Gastroesophageal sphincter (tissue), 4 donors: ENCODE results near the gene AFDN. TPM values are rescaled to one million over a fixed set of nuclear protein-coding genes. Genes with fewer than 3 reads are reported as not detected.

Experiments
- ATAC-seq: fragments of 150-250 bp; one replicate; pipeline ENCODE4 v1.9.1; 2016; ENCODE audit warnings: mild to moderate bottlenecking, moderate library complexity
- H3K27ac ChIP-seq, 4 donors: fragments of 200-600 bp; sonication (generic) in 3 of 4; 1 replicate in 3 of 4; 2 replicates in 1 of 4; pipeline ENCODE4 v1.5.1; 2016 to 2019
- H3K27me3 ChIP-seq: fragments of 200-600 bp; sonication (generic); one replicate; pipeline ENCODE4 v1.5.1; 2019
- H3K36me3 ChIP-seq, 2 donors: fragments of 200-600 bp; sonication (generic); one replicate each; pipeline ENCODE4 v1.5.1; 2019; ENCODE audit warnings: control low read depth in 1 of 2
- H3K4me1 ChIP-seq, 3 donors: fragments of 200-600 bp; sonication (generic); 1 replicate in 2 of 3; 2 replicates in 1 of 3; pipeline ENCODE4 v1.5.1; 2016 to 2019; ENCODE audit warnings: control low read depth in 2 of 3
- H3K4me3 ChIP-seq, 2 donors: fragments of 200-600 bp; sonication (generic); one replicate each; pipeline ENCODE4 v1.5.1; 2019; ENCODE audit warnings: mild to moderate bottlenecking in 1 of 2, moderate library complexity in 1 of 2
- H3K9me3 ChIP-seq, 3 donors: fragments of 200-600 bp; sonication (generic); one replicate each; pipeline ENCODE4 v1.5.1; 2017 to 2019; ENCODE audit warnings: control low read depth in 2 of 3
- EP300 ChIP-seq: sonication (generic); formaldehyde crosslinking; IDR thresholded peaks from one replicate; pipeline ENCODE4 v1.6.1; 2017; ENCODE audit warnings: antibody characterized with exemption, mild to moderate bottlenecking
- POLR2A ChIP-seq, 2 donors: fragments of 450-650 bp; IDR thresholded peaks; one replicate each; pipeline ENCODE4 v1.6.1; 2017; ENCODE audit warnings: antibody characterized with exemption in 2 of 2, mild to moderate bottlenecking in 2 of 2, moderate library complexity in 1 of 2
- POLR2AphosphoS5 ChIP-seq: sonication (generic); formaldehyde crosslinking; IDR thresholded peaks from one replicate; pipeline ENCODE4 v1.6.1; 2017; ENCODE audit warnings: antibody characterized with exemption
- WGBS, 2 donors: methylation state at CpG; one replicate each; pipeline ENCODE4 v1.1.5; 2018; ENCODE audit warnings: low coverage in 1 of 2; 5-methylcytosine and 5-hydroxymethylcytosine counted together
- total RNA-seq, 4 donors: library from RNA; depleted of rRNA; stranded (reverse); fragments of >200 nt; gene quantifications; one replicate each; pipeline ENCODE4 v1.1.0, GENCODE V29; 2016
- TF ChIP-seq, protein P1 (sequence below), 4 experiments: fragments of 200-600 bp in 2 of 4; fragments of 450-650 bp in 2 of 4; sonication (generic) in 1 of 4; IDR thresholded peaks; one replicate each; pipeline ENCODE4 v1.5.1; 2017 to 2019; ENCODE audit warnings: antibody characterized with exemption in 4 of 4, mild to moderate bottlenecking in 2 of 4, moderate library complexity in 2 of 4

Gene AFDN
- total RNA-seq, 4 donors from 2014 or later, result 60.7 to 98.4 (median 79.7) TPM

DNA sequence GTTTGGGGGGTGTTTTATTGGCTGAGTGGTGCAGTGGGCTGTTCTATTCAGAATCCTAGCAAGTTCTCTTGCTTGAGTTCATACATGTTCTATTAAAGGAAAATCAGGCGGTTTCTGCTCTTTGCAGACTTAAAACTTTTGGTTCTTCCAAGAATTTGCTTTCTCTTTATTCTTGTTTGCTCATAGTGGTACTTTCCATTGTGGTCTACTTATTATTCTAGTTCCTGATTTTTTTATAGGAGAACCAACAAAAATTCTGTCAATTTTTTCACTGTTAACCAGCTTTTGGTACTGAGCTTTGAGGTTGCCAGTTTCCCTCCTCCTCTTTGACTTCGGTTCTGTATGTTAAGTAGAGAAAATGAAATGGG lies 6.7 kb downstream of the AFDN start:
- Histone ChIP-seq H3K27me3 (no peaks in the 10 kb centered on the region), H3K36me3 (no peaks in the 10 kb centered on the region), H3K27ac (no peak overlapping the region), H3K4me1 (peaks cover 0 to 48% (median 6%) of the 10 kb centered on the region in 3 donors), H3K9me3 (no peaks in the 10 kb centered on the region), H3K4me3 (no peak overlapping the region)
- ATAC-seq, result no peak
- 59 to 60% methylated on average over 2 of the region's 2 CpGs for WGBS, 2 donors
- TF ChIP-seq EP300, result no peak
- no peak for TF ChIP-seq POLR2A (IDR thresholded peaks at IDR 0.05)
- TF ChIP-seq, protein P1, sequence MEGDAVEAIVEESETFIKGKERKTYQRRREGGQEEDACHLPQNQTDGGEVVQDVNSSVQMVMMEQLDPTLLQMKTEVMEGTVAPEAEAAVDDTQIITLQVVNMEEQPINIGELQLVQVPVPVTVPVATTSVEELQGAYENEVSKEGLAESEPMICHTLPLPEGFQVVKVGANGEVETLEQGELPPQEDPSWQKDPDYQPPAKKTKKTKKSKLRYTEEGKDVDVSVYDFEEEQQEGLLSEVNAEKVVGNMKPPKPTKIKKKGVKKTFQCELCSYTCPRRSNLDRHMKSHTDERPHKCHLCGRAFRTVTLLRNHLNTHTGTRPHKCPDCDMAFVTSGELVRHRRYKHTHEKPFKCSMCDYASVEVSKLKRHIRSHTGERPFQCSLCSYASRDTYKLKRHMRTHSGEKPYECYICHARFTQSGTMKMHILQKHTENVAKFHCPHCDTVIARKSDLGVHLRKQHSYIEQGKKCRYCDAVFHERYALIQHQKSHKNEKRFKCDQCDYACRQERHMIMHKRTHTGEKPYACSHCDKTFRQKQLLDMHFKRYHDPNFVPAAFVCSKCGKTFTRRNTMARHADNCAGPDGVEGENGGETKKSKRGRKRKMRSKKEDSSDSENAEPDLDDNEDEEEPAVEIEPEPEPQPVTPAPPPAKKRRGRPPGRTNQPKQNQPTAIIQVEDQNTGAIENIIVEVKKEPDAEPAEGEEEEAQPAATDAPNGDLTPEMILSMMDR (IDR thresholded peaks at IDR 0.05), result no peak
- no peak for TF ChIP-seq POLR2AphosphoS5

DNA sequence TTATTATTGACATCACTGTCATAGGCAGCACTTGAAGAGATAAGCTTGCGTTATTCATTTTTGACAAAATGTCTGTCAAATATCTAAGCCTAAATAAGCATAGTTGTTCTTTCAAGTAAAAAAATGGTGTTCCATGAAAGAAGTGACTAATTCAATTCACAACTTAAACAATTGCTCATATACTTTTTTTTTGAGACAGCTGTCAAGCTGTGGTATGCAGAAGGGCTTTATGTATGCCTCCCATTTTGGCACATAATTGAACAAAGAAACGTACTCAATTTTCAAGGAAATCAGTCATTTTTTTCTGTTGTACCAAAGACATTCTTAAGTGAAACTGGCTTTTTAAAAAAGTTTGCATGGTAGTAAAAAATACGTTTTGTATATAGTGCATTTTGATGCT lies 8.5 kb downstream of the AFDN start:
- H3K27ac ChIP-seq, result no peak overlapping the region
- peaks cover 0 to 32% (median 6%) of the 10 kb centered on the region in 3 donors for H3K4me1 ChIP-seq
- H3K4me3 ChIP-seq, result no peak overlapping the region
- no peaks in the 10 kb centered on the region for H3K9me3 ChIP-seq
- WGBS, 2 donors, result 75 to 89% methylated on average over 3 of the region's 3 CpGs
- no peak for ATAC-seq
- H3K27me3 ChIP-seq, result no peaks in the 10 kb centered on the region
- TF ChIP-seq, protein P1 (IDR thresholded peaks at IDR 0.05), result no peak
- no peak for TF ChIP-seq POLR2AphosphoS5
- TF ChIP-seq POLR2A (IDR thresholded peaks at IDR 0.05), result no peak
- no peak for TF ChIP-seq EP300
- H3K36me3 ChIP-seq, result no peaks in the 10 kb centered on the region

DNA sequence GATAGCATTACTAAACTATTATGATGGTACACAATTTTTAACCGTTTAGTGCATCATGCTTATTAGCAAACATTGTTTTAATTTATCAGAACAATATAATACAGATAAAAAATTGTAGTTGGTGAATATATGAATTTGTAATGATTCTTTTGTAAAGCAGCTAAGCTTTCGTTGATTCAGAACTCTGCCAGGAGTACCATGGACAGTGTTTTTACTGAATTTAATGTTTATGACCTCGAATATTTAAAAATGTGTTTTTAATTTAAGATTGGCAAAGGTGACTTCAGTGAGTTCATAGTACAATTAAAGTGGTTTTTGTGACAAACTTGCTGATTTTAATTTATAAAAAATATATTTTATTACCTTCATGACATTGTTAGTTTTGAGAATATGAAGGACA lies 10.0 kb downstream of the AFDN start:
- no peaks in the 10 kb centered on the region for H3K36me3 ChIP-seq
- H3K4me3 ChIP-seq, result no peak overlapping the region
- no peaks in the 10 kb centered on the region for H3K27me3 ChIP-seq
- no peak overlapping the region for H3K27ac ChIP-seq
- no peak for TF ChIP-seq EP300
- TF ChIP-seq POLR2AphosphoS5, result no peak
- TF ChIP-seq, protein P1 (IDR thresholded peaks at IDR 0.05), result no peak
- TF ChIP-seq POLR2A (IDR thresholded peaks at IDR 0.05), result no peak
- H3K4me1 ChIP-seq, result peaks cover 0 to 35% (median 6%) of the 10 kb centered on the region in 3 donors
- 68 to 70% methylated on average over 3 of the region's 3 CpGs for WGBS, 2 donors
- no peak for ATAC-seq
- H3K9me3 ChIP-seq, result no peaks in the 10 kb centered on the region

DNA sequence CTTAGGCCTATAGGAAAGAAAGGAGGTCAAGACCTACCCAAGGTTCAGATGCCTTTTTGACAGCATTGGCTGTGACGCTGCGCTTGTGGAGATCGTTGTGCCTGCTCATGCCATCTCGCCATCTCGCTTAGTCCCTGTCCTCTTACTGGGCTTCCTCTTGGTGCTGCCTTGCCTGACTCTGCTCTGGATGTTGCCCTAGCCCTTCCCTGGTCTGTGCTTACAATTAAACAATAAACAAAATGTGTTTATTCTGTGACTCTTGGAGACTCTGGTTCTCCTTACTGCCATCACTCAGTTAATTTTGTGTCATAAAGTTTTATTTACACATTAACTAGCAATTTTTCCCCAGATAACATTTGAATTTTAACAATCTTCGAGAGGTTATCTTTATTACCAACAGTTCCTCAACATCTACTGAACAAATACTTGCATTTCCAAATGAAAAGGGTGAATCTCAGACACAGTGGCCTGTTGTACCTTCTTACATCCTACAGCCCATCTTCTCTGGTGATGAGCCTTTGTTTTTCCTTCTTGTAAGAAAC lies 11.6 kb downstream of the AFDN start:
- Histone ChIP-seq H3K4me1 (peaks cover 0 to 34% (median 0%) of the 10 kb centered on the region in 3 donors), H3K4me3 (no peak overlapping the region), H3K36me3 (no peaks in the 10 kb centered on the region), H3K27me3 (no peaks in the 10 kb centered on the region), H3K27ac (no peak overlapping the region), H3K9me3 (no peaks in the 10 kb centered on the region)
- WGBS, 2 donors, result 92 to 98% methylated on average over 6 of the region's 6 CpGs
- no peak for ATAC-seq
- TF ChIP-seq, protein P1 (IDR thresholded peaks at IDR 0.05), result no peak
- TF ChIP-seq POLR2AphosphoS5 (no peak), POLR2A (IDR thresholded peaks at IDR 0.05) (no peak), EP300 (no peak)

DNA sequence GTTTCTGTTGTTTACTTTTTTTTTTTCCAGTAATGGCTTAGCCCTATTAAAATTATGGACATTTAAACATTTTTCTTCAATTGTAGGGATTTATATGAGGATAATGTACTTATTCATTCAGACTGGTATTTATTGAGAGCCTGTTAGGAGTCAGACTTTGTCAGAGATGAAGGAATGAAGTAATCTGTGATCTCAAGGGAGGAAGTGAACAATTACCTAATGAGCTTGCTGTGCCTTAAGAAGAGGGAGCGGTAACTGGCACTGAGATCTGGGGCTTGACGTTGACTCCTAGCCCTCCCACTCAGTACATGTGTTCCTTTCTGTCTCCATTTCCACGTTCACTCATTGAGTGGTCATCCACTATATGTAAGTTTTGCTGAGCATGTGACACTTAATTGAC lies 12.6 kb downstream of the AFDN start:
- Histone ChIP-seq H3K4me1 (peaks cover 0 to 36% (median 0%) of the 10 kb centered on the region in 3 donors), H3K27ac (no peak overlapping the region), H3K27me3 (no peaks in the 10 kb centered on the region), H3K4me3 (no peak overlapping the region), H3K9me3 (no peaks in the 10 kb centered on the region), H3K36me3 (no peaks in the 10 kb centered on the region)
- no peak for ATAC-seq
- TF ChIP-seq EP300 (no peak), POLR2A (IDR thresholded peaks at IDR 0.05) (no peak), POLR2AphosphoS5 (no peak)
- TF ChIP-seq, protein P1 (IDR thresholded peaks at IDR 0.05), result no peak
- 75 to 81% methylated on average over 3 of the region's 3 CpGs for WGBS, 2 donors
